Hepatocyte (in vitro differentiated cells): ENCODE data around the gene ATP6V0A1.
"Not testable (repeated sequence)": the region's sequence is repeated elsewhere in the genome, so short reads cannot be mapped to it uniquely, and the experiment has no call there.

Experiments
- CTCF ChIP-seq: fragments of 200-600 bp; sonication (generic); IDR thresholded peaks from 2 replicates; pipeline ENCODE4 v1.5.1; 2016; ENCODE audit warnings: antibody characterized with exemption, mild to moderate bottlenecking; ENCODE audit not compliant: poor library complexity
- EZH2 ChIP-seq: fragments of 200-600 bp; sonication (generic); IDR thresholded peaks from 2 replicates; pipeline ENCODE4 v1.6.1; 2016; ENCODE audit warnings: antibody characterized with exemption, mild to moderate bottlenecking, borderline replicate concordance
- EZH2phosphoT487 ChIP-seq: fragments of 200-600 bp; sonication (generic); IDR thresholded peaks from one replicate; pipeline ENCODE4 v1.6.1; 2018; ENCODE audit warnings: antibody characterized with exemption, mild to moderate bottlenecking, low read depth, moderate library complexity; ENCODE audit not compliant: unreplicated experiment, severe bottlenecking

GRCh38 chr17:42540558-42540957 lies 81.9 kb downstream of the ATP6V0A1 start:
- TF ChIP-seq EZH2, CTCF, EZH2phosphoT487: not testable (repeated sequence)
